Prostate gland (tissue), 2 donors: Measurements from ENCODE around the gene EVA1A. TPM values are rescaled to one million over a fixed set of nuclear protein-coding genes. Genes with fewer than 3 reads are reported as not detected.

Experiments
- DNase-seq: peaks from one replicate; pipeline ENCODE4 v3.0.0-alpha.2; 2019; ENCODE audit warnings: low spot score
- H3K27ac ChIP-seq, 2 donors: fragments of 200-600 bp; sonication (generic); 2 replicates each; pipeline ENCODE4 v1.5.1; 2017 to 2019
- H3K27me3 ChIP-seq: fragments of 200-600 bp; sonication (generic); replicated peaks from 2 replicates; pipeline ENCODE4 v1.5.1; 2019; ENCODE audit not compliant: insufficient read depth
- H3K36me3 ChIP-seq, 2 donors: fragments of 200-600 bp; sonication (generic); 1 replicate in 1 of 2; 2 replicates in 1 of 2; pipeline versions ENCODE4 v1.5.1 to v1.8.1; 2017 to 2019
- H3K4me1 ChIP-seq: fragments of 200-600 bp; sonication (generic); replicated peaks from 2 replicates; pipeline ENCODE4 v1.5.1; 2019
- H3K4me3 ChIP-seq, 2 donors: fragments of 200-600 bp; sonication (generic); 2 replicates each; pipeline ENCODE4 v1.5.1; 2017 to 2019
- H3K9me3 ChIP-seq: fragments of 200-600 bp; sonication (generic); 2 replicates; pipeline ENCODE4 v1.5.1; 2017
- POLR2A ChIP-seq: fragments of 450-650 bp; IDR thresholded peaks from one replicate; pipeline ENCODE4 v1.6.1; 2016; ENCODE audit warnings: antibody characterized with exemption, mild to moderate bottlenecking
- POLR2AphosphoS5 ChIP-seq: sonication (generic); formaldehyde crosslinking; IDR thresholded peaks from one replicate; pipeline ENCODE4 v1.6.1; 2017; ENCODE audit warnings: antibody characterized with exemption
- WGBS: methylation state at CpG from one replicate; pipeline ENCODE4 v1.1.5; 2018; 5-methylcytosine and 5-hydroxymethylcytosine counted together
- intact Hi-C: fragments of 100-400 bp; cut with DNase I; formaldehyde crosslinking; loops from one replicate; pipeline ENCODE4 v1.14.2; 2022
- total RNA-seq, 2 donors: library from RNA; depleted of rRNA; stranded (reverse); fragments of >200 nt; gene quantifications; one replicate each; pipeline ENCODE4 v1.1.0, GENCODE V29; 2016
- TF ChIP-seq, protein P1 (sequence below), 4 experiments: fragments of 200-600 bp in 2 of 4; fragments of 450-650 bp in 2 of 4; sonication (generic) in 2 of 4; IDR thresholded peaks; 1 replicate in 3 of 4; 2 replicates in 1 of 4; pipeline ENCODE4 v1.5.1; 2016 to 2019; ENCODE audit warnings: antibody characterized with exemption in 4 of 4, mild to moderate bottlenecking in 2 of 4, moderate library complexity in 2 of 4

The EVA1A gene
- total RNA-seq, 2 donors from 2014 or later = 9.7 to 16.9 TPM

GRCh38 chr2:75545922-75546321 lies 14.8 kb downstream of the EVA1A start:
- Histone ChIP-seq H3K4me1 (no peaks in the 10 kb centered on the region), H3K4me3 (no peak overlapping the region), H3K27ac (no peak overlapping the region), H3K9me3 (no peaks in the 10 kb centered on the region), H3K36me3 (no peaks in the 10 kb centered on the region), H3K27me3 (no peaks in the 10 kb centered on the region)
- intact Hi-C loops = no loop called here
- no peak for DNase-seq
- WGBS = 70% methylated on average over 2 of the region's 2 CpGs
- TF ChIP-seq POLR2A = no peak
- TF ChIP-seq, protein P1, sequence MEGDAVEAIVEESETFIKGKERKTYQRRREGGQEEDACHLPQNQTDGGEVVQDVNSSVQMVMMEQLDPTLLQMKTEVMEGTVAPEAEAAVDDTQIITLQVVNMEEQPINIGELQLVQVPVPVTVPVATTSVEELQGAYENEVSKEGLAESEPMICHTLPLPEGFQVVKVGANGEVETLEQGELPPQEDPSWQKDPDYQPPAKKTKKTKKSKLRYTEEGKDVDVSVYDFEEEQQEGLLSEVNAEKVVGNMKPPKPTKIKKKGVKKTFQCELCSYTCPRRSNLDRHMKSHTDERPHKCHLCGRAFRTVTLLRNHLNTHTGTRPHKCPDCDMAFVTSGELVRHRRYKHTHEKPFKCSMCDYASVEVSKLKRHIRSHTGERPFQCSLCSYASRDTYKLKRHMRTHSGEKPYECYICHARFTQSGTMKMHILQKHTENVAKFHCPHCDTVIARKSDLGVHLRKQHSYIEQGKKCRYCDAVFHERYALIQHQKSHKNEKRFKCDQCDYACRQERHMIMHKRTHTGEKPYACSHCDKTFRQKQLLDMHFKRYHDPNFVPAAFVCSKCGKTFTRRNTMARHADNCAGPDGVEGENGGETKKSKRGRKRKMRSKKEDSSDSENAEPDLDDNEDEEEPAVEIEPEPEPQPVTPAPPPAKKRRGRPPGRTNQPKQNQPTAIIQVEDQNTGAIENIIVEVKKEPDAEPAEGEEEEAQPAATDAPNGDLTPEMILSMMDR (IDR thresholded peaks at IDR 0.05) = no peak
- TF ChIP-seq POLR2AphosphoS5 = no peak

- TF ChIP-seq, protein P1 (IDR thresholded peaks at IDR 0.05) = no peak
- no peak for TF ChIP-seq POLR2A
- TF ChIP-seq POLR2AphosphoS5 = no peak
- WGBS = 82% methylated on average over 3 of the region's 3 CpGs
Observed at GRCh38 chr2:75545387-75545786, 15.4 kb downstream of the EVA1A start.

GRCh38 chr2:75543446-75543845 lies 17.3 kb downstream of the EVA1A start:
- no peak overlapping the region for H3K4me3 ChIP-seq
- no peak for DNase-seq

More at GRCh38 chr2:75545387-75545786, 15.4 kb downstream of the EVA1A start:
- no peaks in the 10 kb centered on the region for H3K4me1 ChIP-seq
- no peak overlapping the region for H3K27ac ChIP-seq
- H3K4me3 ChIP-seq = no peak overlapping the region
- H3K36me3 ChIP-seq = no peaks in the 10 kb centered on the region
- no peak for DNase-seq
- no peaks in the 10 kb centered on the region for H3K9me3 ChIP-seq
- intact Hi-C loops = no loop called here
- no peaks in the 10 kb centered on the region for H3K27me3 ChIP-seq

DNA sequence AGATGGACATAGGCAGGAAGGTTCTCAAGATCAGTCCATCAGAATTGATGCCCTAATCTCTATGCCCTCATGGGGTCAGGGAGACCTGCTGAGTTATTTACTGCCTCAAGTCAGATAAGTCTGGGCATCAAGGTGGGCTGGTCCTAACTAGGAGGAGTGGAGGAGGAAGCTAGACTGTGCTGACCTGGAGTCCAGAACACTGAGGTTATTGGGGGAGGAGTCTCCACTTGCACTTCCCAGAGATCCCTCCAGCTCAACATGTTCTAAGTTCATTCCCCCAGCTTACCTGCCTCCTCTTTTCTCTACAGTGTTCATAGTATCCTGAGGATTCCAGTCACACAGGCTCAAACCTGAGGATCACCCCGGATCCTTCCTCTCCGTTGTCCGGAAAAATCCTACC lies 19.3 kb downstream of the EVA1A start:
- H3K27me3 ChIP-seq = no peaks in the 10 kb centered on the region
- no peaks in the 10 kb centered on the region for H3K4me1 ChIP-seq
- intact Hi-C loops = no loop called here
- H3K36me3 ChIP-seq = no peaks in the 10 kb centered on the region
- H3K4me3 ChIP-seq = no peak overlapping the region
- H3K9me3 ChIP-seq = no peaks in the 10 kb centered on the region
- no peak overlapping the region for H3K27ac ChIP-seq
- TF ChIP-seq POLR2A = no peak
- no peak for TF ChIP-seq POLR2AphosphoS5
- TF ChIP-seq, protein P1 (IDR thresholded peaks at IDR 0.05) = no peak
- WGBS = 100% methylated on average over 3 of the region's 3 CpGs
- no peak for DNase-seq

More at GRCh38 chr2:75543446-75543845, 17.3 kb downstream of the EVA1A start:
- Histone ChIP-seq H3K36me3 (no peaks in the 10 kb centered on the region), H3K9me3 (no peaks in the 10 kb centered on the region), H3K27ac (no peak overlapping the region), H3K27me3 (no peaks in the 10 kb centered on the region), H3K4me1 (no peaks in the 10 kb centered on the region)
- TF ChIP-seq POLR2AphosphoS5 (no peak), POLR2A (no peak)
- TF ChIP-seq, protein P1 (IDR thresholded peaks at IDR 0.05) = no peak
- 82% methylated on average over 4 of the region's 4 CpGs for WGBS
- intact Hi-C loops = no loop called here

- TF ChIP-seq, protein P1 (IDR thresholded peaks at IDR 0.05) = no peak
- no peak for TF ChIP-seq POLR2A
- TF ChIP-seq POLR2AphosphoS5 = no peak
- 81% methylated on average over 4 of the region's 4 CpGs for WGBS
- H3K9me3 ChIP-seq = no peaks in the 10 kb centered on the region
- no peak overlapping the region for H3K4me3 ChIP-seq
- DNase-seq = no peak
- no peak overlapping the region for H3K27ac ChIP-seq
- H3K27me3 ChIP-seq = no peaks in the 10 kb centered on the region
- H3K36me3 ChIP-seq = no peaks in the 10 kb centered on the region
- intact Hi-C loops = no loop called here
- H3K4me1 ChIP-seq = no peaks in the 10 kb centered on the region
Observed at GRCh38 chr2:75540994-75541393, 19.7 kb downstream of the EVA1A start.
